HEK293T (cell line): Measurements from ENCODE around the gene DIAPH1.

ENCODE experiments used
- ARNT ChIP-seq: fragments of 450-650 bp; IDR thresholded peaks from 2 replicates; pipeline ENCODE4 v1.6.1; 2017; ENCODE audit warnings: mild to moderate bottlenecking
- FOXA1 ChIP-seq: fragments of 450-650 bp; IDR thresholded peaks from 2 replicates; pipeline ENCODE4 v1.6.1; 2016; ENCODE audit warnings: mild to moderate bottlenecking
- HDGF ChIP-seq: fragments of 450-650 bp; IDR thresholded peaks from 2 replicates; pipeline ENCODE4 v1.6.1; 2017; ENCODE audit warnings: antibody characterized with exemption, borderline replicate concordance
- SP1 ChIP-seq: fragments of 450-650 bp; IDR thresholded peaks from 2 replicates; pipeline ENCODE4 v1.6.1; 2017
- TARDBP ChIP-seq: fragments of 450-650 bp; IDR thresholded peaks from 2 replicates; pipeline ENCODE4 v1.6.1; 2016

DNA sequence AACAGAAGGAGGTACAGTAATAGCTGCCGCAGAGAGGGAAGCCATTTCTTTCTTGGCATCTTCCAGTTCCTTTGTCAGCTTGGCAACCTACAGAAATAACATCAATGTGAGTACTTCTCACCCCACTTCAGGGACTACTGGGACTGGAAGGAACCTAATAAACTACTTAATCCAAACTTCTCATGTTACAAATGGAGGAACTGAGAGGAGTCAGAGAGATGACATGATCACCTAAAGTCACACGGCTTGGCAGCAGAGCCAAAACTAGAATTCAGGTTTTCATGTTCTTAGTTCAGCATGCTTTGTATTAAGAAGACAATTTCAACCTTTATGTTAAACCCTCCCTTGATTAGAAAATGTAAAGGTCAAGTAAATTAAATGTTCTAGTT, 44.7 kb downstream of the DIAPH1 start:
- TF ChIP-seq SP1, result no peak
- no peak for TF ChIP-seq ARNT
- TF ChIP-seq TARDBP, result no peak
- TF ChIP-seq FOXA1, result no peak
- TF ChIP-seq HDGF, result no peak
